Ascending aorta (tissue), 2 donors: Measurements from ENCODE around the gene SLC25A13. TPM values are rescaled to one million over a fixed set of nuclear protein-coding genes. Genes with fewer than 3 reads are reported as not detected.

Experiments used
- DNase-seq, 2 donors: peaks; one replicate each; pipeline ENCODE4 v3.0.0-alpha.2; 2019; ENCODE audit warnings: low spot score in 2 of 2
- H3K27ac ChIP-seq, 2 donors: fragments of 200-600 bp; sonication (generic); one replicate each; pipeline ENCODE4 v1.5.1; 2016 to 2017; ENCODE audit warnings: mild to moderate bottlenecking in 1 of 2
- H3K27me3 ChIP-seq: fragments of 200-600 bp; sonication (generic); one replicate; pipeline ENCODE4 v1.5.1; 2017
- H3K36me3 ChIP-seq, 2 donors: fragments of 200-600 bp; sonication (generic); one replicate each; pipeline ENCODE4 v1.5.1; 2016
- H3K4me1 ChIP-seq, 2 donors: fragments of 200-600 bp; sonication (generic); one replicate each; pipeline ENCODE4 v1.5.1; 2016 to 2017; ENCODE audit warnings: mild to moderate bottlenecking in 1 of 2
- H3K4me3 ChIP-seq, 2 donors: fragments of 200-600 bp; sonication (generic); one replicate each; pipeline ENCODE4 v1.5.1; 2016 to 2017; ENCODE audit warnings: mild to moderate bottlenecking in 1 of 2
- H3K9me3 ChIP-seq, 2 donors: fragments of 200-600 bp; sonication (generic); one replicate each; pipeline ENCODE4 v1.5.1; 2016
- CTCF ChIP-seq, 3 experiments: fragments of 200-600 bp in 2 of 3; fragments of 450-650 bp in 1 of 3; sonication (generic) in 2 of 3; IDR thresholded peaks; one replicate each; pipeline ENCODE4 v1.5.1; 2016 to 2019; ENCODE audit warnings: antibody characterized with exemption in 3 of 3, mild to moderate bottlenecking in 1 of 3, moderate library complexity in 1 of 3
- intact Hi-C: fragments of 100-400 bp; cut with DNase I; formaldehyde crosslinking; loops from one replicate; pipeline ENCODE4 v1.15.1; 2023
- total RNA-seq: library from RNA; depleted of rRNA; stranded (reverse); fragments of >200 nt; gene quantifications from one replicate; pipeline ENCODE4 v1.1.0, GENCODE V29; 2016

The SLC25A13 gene
- total RNA-seq, 1 donor from 2014 or later = 5.6 TPM

- no peak for TF ChIP-seq CTCF (IDR thresholded peaks at IDR 0.05)
- no peaks in the 10 kb centered on the region for H3K36me3 ChIP-seq
- no peak overlapping the region for H3K27ac ChIP-seq
- intact Hi-C loops = no loop called here
- peaks cover 3 to 16% of the 10 kb centered on the region in 2 donors for H3K4me1 ChIP-seq
- no peaks in the 10 kb centered on the region for H3K27me3 ChIP-seq
- no peak overlapping the region for H3K4me3 ChIP-seq
- no peaks in the 10 kb centered on the region for H3K9me3 ChIP-seq
- no peak for DNase-seq
Measured at GRCh38 chr7:96315125-96315512, 6.8 kb downstream of the SLC25A13 start.

- TF ChIP-seq CTCF (IDR thresholded peaks at IDR 0.05) = no peak
- Histone ChIP-seq H3K4me1 (peaks cover 0 to 12% of the 10 kb centered on the region in 2 donors), H3K27me3 (no peaks in the 10 kb centered on the region), H3K27ac (no peak overlapping the region), H3K36me3 (no peaks in the 10 kb centered on the region), H3K9me3 (no peaks in the 10 kb centered on the region), H3K4me3 (no peak overlapping the region)
- DNase-seq = no peak
- intact Hi-C loops = no loop called here
Measured at GRCh38 chr7:96314402-96315124, 7.3 kb downstream of the SLC25A13 start.

GRCh38 chr7:96313940-96314339 is 8.0 kb downstream of the SLC25A13 start:
- peaks cover 0 to 10% of the 10 kb centered on the region in 2 donors for H3K4me1 ChIP-seq
- intact Hi-C loops = no loop called here
- H3K4me3 ChIP-seq = no peak overlapping the region
- H3K27ac ChIP-seq = no peak overlapping the region
- no peak for TF ChIP-seq CTCF (IDR thresholded peaks at IDR 0.05)
- H3K9me3 ChIP-seq = no peaks in the 10 kb centered on the region
- H3K27me3 ChIP-seq = no peaks in the 10 kb centered on the region
- DNase-seq = no peak
- H3K36me3 ChIP-seq = no peaks in the 10 kb centered on the region

GRCh38 chr7:96312502-96312901 is 9.4 kb downstream of the SLC25A13 start:
- no peak for TF ChIP-seq CTCF (IDR thresholded peaks at IDR 0.05)
- no peaks in the 10 kb centered on the region for H3K36me3 ChIP-seq
- peaks cover 0 to 8% of the 10 kb centered on the region in 2 donors for H3K4me1 ChIP-seq
- DNase-seq = no peak
- no peaks in the 10 kb centered on the region for H3K9me3 ChIP-seq
- H3K27ac ChIP-seq = no peak overlapping the region
- intact Hi-C loops = no loop called here
- no peak overlapping the region for H3K4me3 ChIP-seq
- H3K27me3 ChIP-seq = no peaks in the 10 kb centered on the region

- TF ChIP-seq CTCF (IDR thresholded peaks at IDR 0.05) = no peak
- peaks cover 0 to 8% of the 10 kb centered on the region in 2 donors for H3K4me1 ChIP-seq
- no peaks in the 10 kb centered on the region for H3K36me3 ChIP-seq
- H3K9me3 ChIP-seq = no peaks in the 10 kb centered on the region
- no peak overlapping the region for H3K27ac ChIP-seq
- no peak overlapping the region for H3K4me3 ChIP-seq
- DNase-seq = no peak
- intact Hi-C loops = no loop called here
- H3K27me3 ChIP-seq = no peaks in the 10 kb centered on the region
Measured at GRCh38 chr7:96311967-96312366, 9.9 kb downstream of the SLC25A13 start.
